Progenitor cell of endocrine pancreas (in vitro differentiated cells): ENCODE data around the gene ATP2C1. TPM values are rescaled to one million over a fixed set of nuclear protein-coding genes. Genes with fewer than 3 reads are reported as not detected.

Experiments used
- DNase-seq: peaks from one replicate; pipeline ENCODE4 v3.0.0; 2021; ENCODE audit warnings: low spot score; ENCODE audit not compliant: unreplicated experiment
- H3K27ac Mint-ChIP-seq: 2 replicates; pipeline ENCODE4 v1.8.0; 2021; ENCODE audit warnings: mild to moderate bottlenecking, moderate library complexity, mixed read lengths
- H3K27me3 Mint-ChIP-seq: 2 replicates; pipeline ENCODE4 v1.8.0; 2021; ENCODE audit warnings: mixed read lengths
- H3K36me3 Mint-ChIP-seq: 2 replicates; pipeline ENCODE4 v1.8.0; 2022; ENCODE audit warnings: mixed read lengths; ENCODE audit not compliant: insufficient read depth
- H3K4me1 Mint-ChIP-seq: 2 replicates; pipeline ENCODE4 v1.8.0; 2021; ENCODE audit warnings: low read depth, mixed read lengths
- H3K4me3 Mint-ChIP-seq: 2 replicates; pipeline ENCODE4 v1.8.0; 2021; ENCODE audit warnings: low read depth, mild to moderate bottlenecking, moderate library complexity, mixed read lengths
- H3K9me3 Mint-ChIP-seq: 2 replicates; pipeline ENCODE4 v1.8.0; 2021; ENCODE audit warnings: low read depth, mixed read lengths
- CTCF ChIP-seq: fragments of 200-600 bp; sonication (generic); IDR thresholded peaks from one replicate; pipeline ENCODE4 v1.5.0; 2021; ENCODE audit warnings: antibody characterized with exemption, mild to moderate bottlenecking; ENCODE audit not compliant: unreplicated experiment
- total RNA-seq: library from RNA; stranded (reverse); gene quantifications from 2 replicates; pipeline ENCODE4 v1.2.1, GENCODE V29; 2021

Gene ATP2C1
- total RNA-seq, 1 donor from 2014 or later, result 83.5 TPM

GRCh38 chr3:130904491-130904890 is 10.6 kb downstream of the ATP2C1 start:
- Mint-ChIP-seq H3K27me3 (no peaks in the 10 kb centered on the region), H3K27ac (no peak overlapping the region), H3K4me1 (peaks cover 24% of the 10 kb centered on the region), H3K36me3 (no peaks in the 10 kb centered on the region), H3K9me3 (no peaks in the 10 kb centered on the region), H3K4me3 (no peak overlapping the region)
- TF ChIP-seq CTCF, result no peak
- no peak for DNase-seq

GRCh38 chr3:130905551-130905950 is 11.7 kb downstream of the ATP2C1 start:
- H3K4me1 Mint-ChIP-seq, result peaks cover 23% of the 10 kb centered on the region
- H3K36me3 Mint-ChIP-seq, result no peaks in the 10 kb centered on the region
- no peak for DNase-seq
- no peaks in the 10 kb centered on the region for H3K27me3 Mint-ChIP-seq
- no peaks in the 10 kb centered on the region for H3K9me3 Mint-ChIP-seq
- TF ChIP-seq CTCF, result no peak
- no peak overlapping the region for H3K27ac Mint-ChIP-seq
- H3K4me3 Mint-ChIP-seq, result no peak overlapping the region

GRCh38 chr3:130906374-130906995 is 12.6 kb downstream of the ATP2C1 start:
- no peak for DNase-seq
- peaks cover 1% of the 10 kb centered on the region for H3K36me3 Mint-ChIP-seq
- no peak overlapping the region for H3K27ac Mint-ChIP-seq
- TF ChIP-seq CTCF, result no peak
- no peak overlapping the region for H3K4me3 Mint-ChIP-seq
- H3K27me3 Mint-ChIP-seq, result no peaks in the 10 kb centered on the region
- H3K9me3 Mint-ChIP-seq, result peaks cover 2% of the 10 kb centered on the region
- H3K4me1 Mint-ChIP-seq, result peaks cover 15% of the 10 kb centered on the region

- TF ChIP-seq CTCF, result no peak
- Mint-ChIP-seq H3K4me1 (peaks cover 15% of the 10 kb centered on the region), H3K27ac (no peak overlapping the region), H3K9me3 (peaks cover 3% of the 10 kb centered on the region), H3K4me3 (no peak overlapping the region), H3K27me3 (no peaks in the 10 kb centered on the region), H3K36me3 (peaks cover 1% of the 10 kb centered on the region)
- DNase-seq, result no peak
Observed at GRCh38 chr3:130907500-130907899, 13.6 kb downstream of the ATP2C1 start.

GRCh38 chr3:130907966-130908365 is 14.1 kb downstream of the ATP2C1 start:
- no peak overlapping the region for H3K4me3 Mint-ChIP-seq

More at GRCh38 chr3:130907966-130908365, 14.1 kb downstream of the ATP2C1 start:
- Mint-ChIP-seq H3K27me3 (no peaks in the 10 kb centered on the region), H3K9me3 (peaks cover 3% of the 10 kb centered on the region), H3K27ac (no peak overlapping the region), H3K36me3 (peaks cover 1% of the 10 kb centered on the region), H3K4me1 (peaks cover 15% of the 10 kb centered on the region)
- TF ChIP-seq CTCF, result no peak
- DNase-seq, result no peak
